Measurements from ENCODE around the gene RFFL.

The RFFL gene

DNA sequence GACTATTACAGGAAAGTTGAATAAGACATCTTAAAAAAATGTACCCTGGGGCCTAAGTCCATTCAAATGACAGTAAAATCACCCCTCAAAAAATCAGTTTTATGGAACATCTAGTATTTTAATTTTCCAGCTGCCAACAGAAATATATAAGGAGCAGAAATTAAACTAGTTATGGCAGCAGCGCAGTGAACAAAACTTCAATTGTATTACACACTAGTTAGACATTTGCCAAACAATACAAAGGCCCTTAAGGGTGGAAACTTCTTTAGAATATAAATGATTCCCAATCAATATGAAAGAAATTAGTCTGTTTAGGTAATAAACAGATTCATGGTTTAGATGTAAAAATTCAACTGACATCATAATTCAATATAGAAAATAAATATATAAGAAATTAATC lies 18.1 kb upstream of the RFFL start:
- no peak for DNase-seq (ENCODE audit: extremely low read depth in 1 of 2, low read depth in 1 of 2)

GRCh38 chr17:35080536-35080935 lies 17.0 kb upstream of the RFFL start:
- DNase-seq (ENCODE audit: extremely low read depth in 1 of 2, low read depth in 1 of 2), result no peak

DNA sequence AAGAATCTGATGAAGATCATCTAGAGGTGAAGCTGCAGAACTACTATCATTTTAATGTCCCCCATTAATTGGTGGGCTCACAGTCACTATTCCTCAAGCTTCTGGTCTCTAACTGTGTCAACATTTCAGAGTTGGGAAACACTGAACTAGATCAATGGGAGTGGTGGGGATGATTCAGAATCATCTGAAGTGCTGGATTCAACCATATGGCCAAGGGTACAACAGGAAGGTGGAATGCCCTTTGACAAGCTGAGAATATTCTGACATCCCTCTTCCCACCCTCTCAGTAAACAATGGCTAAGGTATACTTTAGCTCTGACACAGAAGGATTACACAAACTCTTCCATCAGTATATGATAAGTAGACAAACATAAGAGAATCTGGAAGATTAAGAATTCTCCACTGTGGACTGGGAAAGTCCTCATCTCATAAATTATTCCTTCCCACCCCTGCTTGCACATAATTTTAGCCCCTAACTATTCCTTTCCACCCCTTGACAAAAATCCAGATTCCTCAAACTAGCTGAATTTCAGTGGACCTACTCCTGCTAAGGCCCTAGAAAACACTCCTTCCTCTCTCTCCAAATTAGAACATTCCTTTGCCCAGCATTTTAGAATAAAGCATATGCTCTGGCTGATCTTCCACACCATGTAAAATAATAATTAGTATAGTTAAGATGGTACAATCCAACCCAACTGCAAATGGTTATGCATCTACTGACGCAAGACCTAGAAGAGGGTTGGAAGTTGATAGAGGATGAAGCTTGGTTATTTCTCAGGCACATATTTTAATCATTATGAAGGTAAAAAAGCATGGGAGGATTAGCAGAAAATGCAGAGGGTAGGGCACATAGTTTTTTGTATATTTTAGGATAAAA lies 16.3 kb upstream of the RFFL start:
- no peak for DNase-seq (ENCODE audit: extremely low read depth in 1 of 2, low read depth in 1 of 2)

DNA sequence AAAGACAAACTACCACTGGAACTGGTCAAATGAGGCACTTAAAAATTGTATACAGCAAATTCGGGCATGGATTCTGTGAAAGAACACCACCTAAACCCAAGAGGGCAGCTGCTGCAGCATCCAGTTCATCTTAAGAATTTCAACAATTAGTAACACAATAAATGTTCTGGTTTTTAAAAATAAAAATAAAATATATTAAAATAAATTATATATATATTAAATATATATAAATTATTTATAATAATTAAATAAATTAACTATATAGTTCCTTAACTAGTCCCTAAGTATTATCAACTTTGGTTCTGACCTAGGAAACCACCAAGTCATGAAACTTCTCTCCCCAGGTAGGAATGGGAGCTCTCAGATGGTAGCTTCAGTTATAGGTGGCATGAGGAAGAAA lies 13.4 kb upstream of the RFFL start:
- DNase-seq (ENCODE audit: extremely low read depth in 1 of 2, low read depth in 1 of 2), result no peak

DNA sequence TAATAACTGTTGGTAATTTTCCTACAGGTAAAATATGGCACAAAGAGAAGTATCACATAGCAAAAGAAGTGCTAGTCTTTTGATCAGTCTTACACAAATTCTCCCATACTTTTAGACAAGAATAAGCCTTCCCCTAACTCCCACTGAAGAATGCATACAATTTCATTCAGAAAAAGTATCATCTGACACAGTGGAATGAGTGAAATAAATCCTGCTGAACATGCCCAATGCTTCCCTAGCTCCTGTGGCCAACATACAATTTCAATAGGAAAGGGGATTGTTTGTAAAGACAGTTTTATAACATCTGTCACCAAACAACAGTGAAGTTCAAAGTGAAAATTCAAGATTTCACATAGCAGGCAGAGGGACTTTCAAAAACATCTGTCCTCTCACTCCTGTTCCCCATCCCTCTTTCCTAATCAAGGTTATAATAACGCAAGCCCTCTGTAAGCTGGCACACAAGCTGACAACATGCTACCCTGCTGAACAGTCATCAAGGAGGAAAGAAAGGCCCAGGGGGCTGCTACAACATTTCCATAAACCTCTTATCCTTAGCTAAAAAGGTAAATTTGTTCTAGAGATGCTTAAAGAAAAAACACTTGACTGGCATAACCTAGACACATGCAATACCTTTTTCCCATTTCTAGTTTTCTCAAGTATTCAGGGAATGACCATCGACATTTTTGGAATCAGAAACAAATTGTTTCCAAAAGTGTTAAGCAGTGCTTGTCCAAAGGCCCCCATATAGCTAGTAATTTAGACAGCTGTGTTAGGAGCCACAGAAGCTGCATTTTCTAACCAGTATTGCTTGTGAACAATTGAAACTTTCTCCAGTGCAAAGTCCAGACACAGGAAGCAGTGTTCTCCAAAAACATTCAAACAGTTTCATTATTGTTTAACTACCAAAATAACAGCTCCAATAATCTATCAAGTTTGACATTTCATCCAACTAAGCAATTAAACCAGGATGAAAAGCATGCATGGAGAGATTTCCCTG lies 11.5 kb upstream of the RFFL start:
- DNase-seq (ENCODE audit: extremely low read depth in 1 of 2, low read depth in 1 of 2), result no peak

GRCh38 chr17:35073991-35074627 lies 10.6 kb upstream of the RFFL start:
- no peak for DNase-seq (ENCODE audit: extremely low read depth in 1 of 2, low read depth in 1 of 2)

- no peak for DNase-seq (ENCODE audit: extremely low read depth in 1 of 2, low read depth in 1 of 2)
Measured at GRCh38 chr17:35073183-35073790, 9.8 kb upstream of the RFFL start.

- DNase-seq (ENCODE audit: extremely low read depth in 1 of 2, low read depth in 1 of 2), result no peak
Measured at GRCh38 chr17:35069311-35069710, 5.8 kb upstream of the RFFL start.

DNA sequence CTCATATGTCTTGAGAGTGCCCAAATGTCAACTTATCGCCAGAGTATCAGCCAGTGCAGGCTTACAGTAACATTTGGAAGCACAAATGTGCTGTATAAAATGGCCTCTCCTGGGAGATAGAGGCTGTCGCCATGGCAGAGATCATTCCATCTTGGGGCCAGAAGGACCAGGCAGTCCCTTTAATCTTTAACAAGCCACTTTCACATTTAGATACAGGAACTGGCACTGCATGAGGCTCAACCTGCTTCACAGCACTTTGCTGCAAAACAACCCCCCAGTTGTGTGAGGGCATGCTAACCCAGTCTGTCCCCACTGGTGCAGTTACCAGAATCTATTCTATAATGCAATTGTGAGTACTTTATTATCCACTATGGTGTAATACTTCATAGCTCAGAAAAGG lies 4.7 kb upstream of the RFFL start:
- DNase-seq (ENCODE audit: extremely low read depth in 1 of 2, low read depth in 1 of 2), result no peak

DNA sequence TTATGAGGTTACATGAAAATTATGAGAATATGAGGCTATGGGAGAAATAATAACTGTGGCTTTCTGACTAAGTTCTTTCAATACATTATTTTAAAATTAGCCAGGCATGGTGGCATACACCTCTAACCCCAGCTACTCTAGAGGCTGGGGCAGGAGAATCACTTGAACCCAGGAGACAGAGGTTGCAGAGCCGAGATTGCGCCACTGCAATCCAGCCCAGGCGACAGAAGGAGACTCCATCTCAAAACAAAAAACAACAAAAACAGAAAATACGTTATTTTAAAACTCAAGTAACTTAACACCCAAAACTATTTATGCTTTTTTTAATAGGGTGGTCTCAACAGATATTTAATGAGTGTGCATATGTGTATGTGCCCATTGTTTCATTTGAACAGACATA lies 2.4 kb upstream of the RFFL start:
- DNase-seq (ENCODE audit: extremely low read depth in 1 of 2, low read depth in 1 of 2), result no peak

DNA sequence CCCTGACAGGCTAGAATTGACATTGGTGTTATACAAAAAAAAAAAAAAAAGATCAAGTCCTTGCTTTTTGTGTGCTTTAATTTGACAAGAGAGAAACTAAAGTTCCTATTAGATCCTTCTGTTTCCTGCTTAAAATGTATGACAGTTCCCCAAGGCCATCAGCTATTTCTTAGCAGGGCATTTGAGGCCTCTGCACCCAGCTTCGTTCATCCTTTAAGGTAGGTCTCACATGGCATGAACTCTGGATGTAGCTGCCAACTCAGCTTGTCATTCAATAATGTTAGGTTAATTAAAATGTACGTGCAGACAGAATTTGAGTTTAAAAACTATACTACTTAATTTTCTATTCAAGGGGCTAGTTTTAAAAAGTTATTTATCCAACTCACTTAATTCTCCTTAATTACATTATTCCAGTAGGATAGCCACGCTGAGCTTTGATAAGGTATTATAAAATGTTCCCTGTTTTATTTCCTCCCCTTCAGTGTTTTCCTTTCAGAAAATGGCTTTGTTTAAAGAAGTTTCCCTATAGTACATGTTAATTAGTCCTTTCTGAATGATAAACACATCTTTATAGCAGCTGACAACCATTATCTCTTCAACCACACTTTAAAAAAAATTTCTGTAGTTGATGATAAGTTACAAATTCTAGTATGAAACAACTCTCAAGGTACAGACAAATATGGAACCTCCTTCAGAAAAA lies 1.2 kb upstream of the RFFL start:
- no peak for DNase-seq (ENCODE audit: extremely low read depth in 1 of 2, low read depth in 1 of 2)

- no peak for DNase-seq (ENCODE audit: extremely low read depth in 1 of 2, low read depth in 1 of 2)
Measured at GRCh38 chr17:35062308-35062707, 1.2 kb downstream of the RFFL start.

- no peak for DNase-seq (ENCODE audit: extremely low read depth in 1 of 2, low read depth in 1 of 2)
Measured at GRCh38 chr17:35057332-35057915, 6.1 kb downstream of the RFFL start.

DNA sequence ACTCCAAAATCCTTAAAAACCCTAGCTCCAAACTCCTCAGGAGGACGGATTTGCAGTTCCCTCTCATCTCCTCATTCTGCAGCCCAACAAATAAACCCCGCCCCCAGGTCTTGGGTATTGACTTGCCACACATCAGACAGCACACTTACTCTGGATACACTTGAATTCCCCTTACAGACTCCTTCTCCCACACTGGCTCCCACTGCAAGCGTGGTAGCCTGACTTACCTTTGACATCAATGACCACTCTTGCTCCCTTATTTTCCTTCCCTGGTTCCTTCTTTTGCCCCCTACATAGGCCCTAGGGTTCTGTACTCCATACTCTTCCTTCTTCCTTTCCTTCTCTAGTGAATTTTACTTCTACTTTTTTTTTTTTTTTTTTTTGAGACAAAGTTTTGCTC lies 7.5 kb downstream of the RFFL start:
- DNase-seq (ENCODE audit: extremely low read depth in 1 of 2, low read depth in 1 of 2), result no peak

DNA sequence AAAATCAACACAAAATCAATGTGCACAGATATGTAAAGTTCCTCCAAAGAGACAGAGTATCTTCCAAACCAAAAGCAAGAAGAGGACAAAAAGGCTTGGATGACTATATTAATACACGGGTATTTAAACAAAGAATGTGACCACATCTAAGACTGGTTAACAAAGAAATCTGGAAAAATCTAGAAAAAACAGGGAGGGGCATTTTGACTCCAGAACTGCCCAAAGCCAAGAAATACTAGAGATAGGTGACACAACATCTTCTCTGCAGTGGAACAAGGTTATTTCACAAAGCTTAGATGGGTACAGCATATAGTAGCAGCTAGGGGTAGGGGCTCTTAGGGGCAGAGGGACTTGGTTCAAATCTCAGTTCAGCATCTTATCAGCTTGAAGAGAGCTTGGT lies 10.3 kb downstream of the RFFL start:
- no peak for DNase-seq (ENCODE audit: extremely low read depth in 1 of 2, low read depth in 1 of 2)

DNA sequence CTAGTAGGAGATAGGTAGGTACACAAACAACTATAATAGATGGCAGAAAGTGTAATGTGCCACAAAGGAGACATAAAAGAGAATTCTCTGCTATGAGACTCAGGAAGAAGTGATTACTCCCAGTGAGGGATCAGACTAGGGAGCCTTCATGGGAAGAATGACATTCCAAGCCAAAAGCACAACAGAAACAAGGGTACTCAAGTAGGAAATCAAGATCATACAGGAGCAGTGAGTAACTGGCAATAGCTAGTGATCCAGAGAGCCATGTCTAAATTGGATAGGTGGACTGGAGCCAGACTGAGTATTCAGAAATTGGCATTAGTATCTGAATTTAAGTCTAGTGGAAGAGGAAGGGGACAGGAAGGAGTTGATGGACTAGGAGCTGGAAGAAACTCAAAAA lies 10.7 kb downstream of the RFFL start:
- DNase-seq (ENCODE audit: extremely low read depth in 1 of 2, low read depth in 1 of 2), result no peak

DNA sequence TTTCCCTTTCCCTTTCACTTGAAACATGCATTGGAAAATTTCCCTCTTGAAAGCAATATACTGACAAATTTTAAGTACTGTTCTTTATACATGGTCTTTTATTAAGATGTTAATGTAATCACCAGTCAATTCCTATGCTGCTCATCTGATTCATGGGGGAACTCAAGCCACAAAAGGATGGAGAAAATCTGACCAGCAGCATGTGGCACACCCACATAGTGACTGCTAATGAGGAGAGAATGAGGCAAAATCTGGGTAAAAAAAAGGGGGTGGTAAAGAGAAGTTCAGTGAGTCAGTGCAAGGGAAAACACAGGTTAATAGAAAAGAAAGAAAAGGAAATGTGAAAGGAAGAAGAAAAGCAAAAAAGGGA lies 11.3 kb downstream of the RFFL start:
- no peak for DNase-seq (ENCODE audit: extremely low read depth in 1 of 2, low read depth in 1 of 2)

GRCh38 chr17:35051579-35052240 lies 11.8 kb downstream of the RFFL start:
- no peak for DNase-seq (ENCODE audit: extremely low read depth in 1 of 2, low read depth in 1 of 2)

- DNase-seq (ENCODE audit: extremely low read depth in 1 of 2, low read depth in 1 of 2), result no peak
Measured at GRCh38 chr17:35051183-35051578, 12.3 kb downstream of the RFFL start.
